ENCODE results near the gene INVS. TPM values are rescaled to one million over a fixed set of nuclear protein-coding genes. Genes with fewer than 3 reads are reported as not detected.

Gene INVS
- total and polyA plus RNA-seq, 5 donors = 3.0 to 10.1 (median 9.2) TPM

DNA sequence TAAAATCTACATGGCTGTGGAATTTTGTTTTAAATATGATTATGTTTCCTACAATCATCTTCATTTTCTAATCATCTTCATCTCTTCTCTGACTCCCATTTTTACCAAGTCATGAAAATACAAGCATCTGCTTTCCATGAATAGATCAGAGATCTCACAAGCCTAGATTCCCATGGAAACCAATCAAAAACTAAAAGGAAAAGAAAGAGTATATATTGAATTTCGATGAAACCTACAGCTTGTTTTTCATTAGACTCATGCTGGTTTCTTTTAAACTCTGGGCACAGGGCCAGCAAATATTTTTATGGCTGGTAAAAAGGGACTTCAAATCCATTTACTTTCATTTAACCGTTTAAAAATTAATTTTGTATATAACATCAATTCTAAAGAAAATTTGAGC lies 51.2 kb downstream of the INVS start:
- WGBS = 51% methylated on average over 2 of the region's 2 CpGs
- H3K4me1 ChIP-seq (ENCODE audit: control insufficient read depth, insufficient read depth, low read length) = no peaks in the 10 kb centered on the region
- intact Hi-C loops (cut with DNase I) = no loop called here
- no peak overlapping the region for H3K4me3 ChIP-seq (ENCODE audit: low read length)
- H3K27me3 ChIP-seq (ENCODE audit: control insufficient read depth, insufficient read depth) = no peaks in the 10 kb centered on the region
- H3K27ac ChIP-seq (ENCODE audit: low read length) = no peak overlapping the region
- DNase-seq = no peak
- ATAC-seq = no peak
- no peaks in the 10 kb centered on the region for H3K9me3 ChIP-seq (ENCODE audit: control insufficient read depth, low read length)

DNA sequence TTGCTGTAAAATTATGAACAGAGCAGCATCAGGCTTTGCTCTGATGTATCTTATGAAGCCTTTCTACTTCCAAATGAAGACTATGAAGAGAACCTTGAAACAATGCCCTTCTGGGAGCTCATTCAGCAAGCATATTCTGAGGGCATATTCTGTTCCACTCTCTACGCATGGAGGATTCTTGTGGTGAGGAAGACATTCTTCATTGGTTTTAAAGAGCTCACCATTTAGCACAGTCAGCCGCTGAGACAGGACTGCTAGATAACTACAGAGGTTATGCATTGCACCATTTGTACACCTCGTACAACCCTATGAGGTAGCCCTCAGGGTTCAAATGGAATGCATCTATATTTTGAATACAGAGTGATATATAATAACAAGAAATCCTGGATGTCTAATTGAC lies 61.0 kb downstream of the INVS start:
- Histone ChIP-seq H3K27me3 (ENCODE audit: control insufficient read depth, insufficient read depth) (no peaks in the 10 kb centered on the region), H3K4me1 (ENCODE audit: control insufficient read depth, insufficient read depth, low read length) (no peaks in the 10 kb centered on the region), H3K27ac (ENCODE audit: low read length) (no peak overlapping the region), H3K4me3 (ENCODE audit: low read length) (no peak overlapping the region), H3K9me3 (ENCODE audit: control insufficient read depth, low read length) (no peaks in the 10 kb centered on the region)
- DNase-seq (no peak), ATAC-seq (no peak)
- 98% methylated on average over 3 of the region's 3 CpGs for WGBS
- intact Hi-C loops (cut with DNase I) = no loop called here

DNA sequence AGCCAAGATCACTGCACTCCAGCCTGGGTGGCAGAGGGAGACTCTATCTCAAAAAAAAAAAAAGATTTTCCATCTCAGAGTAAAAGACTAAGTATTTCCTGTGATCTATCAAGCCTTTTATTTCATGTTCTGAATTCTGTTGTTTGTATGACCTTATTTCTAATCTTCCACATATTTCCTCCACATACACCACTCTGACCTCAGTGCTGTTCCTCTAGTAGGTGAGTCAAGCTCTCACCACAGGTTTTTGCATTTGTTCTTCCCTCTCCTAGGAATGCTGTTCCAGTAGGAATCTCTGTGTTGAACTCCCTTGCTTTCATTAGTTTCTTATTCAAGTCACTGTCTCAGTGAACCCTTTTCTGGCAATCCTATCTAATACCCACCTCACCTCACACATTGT lies 68.1 kb downstream of the INVS start:
- DNase-seq (no peak), ATAC-seq (no peak)
- Histone ChIP-seq H3K4me3 (ENCODE audit: low read length) (no peak overlapping the region), H3K9me3 (ENCODE audit: control insufficient read depth, low read length) (no peaks in the 10 kb centered on the region), H3K4me1 (ENCODE audit: control insufficient read depth, insufficient read depth, low read length) (no peaks in the 10 kb centered on the region), H3K27ac (ENCODE audit: low read length) (no peak overlapping the region), H3K27me3 (ENCODE audit: control insufficient read depth, insufficient read depth) (no peaks in the 10 kb centered on the region)
- intact Hi-C loops (cut with DNase I) = no loop called here

DNA sequence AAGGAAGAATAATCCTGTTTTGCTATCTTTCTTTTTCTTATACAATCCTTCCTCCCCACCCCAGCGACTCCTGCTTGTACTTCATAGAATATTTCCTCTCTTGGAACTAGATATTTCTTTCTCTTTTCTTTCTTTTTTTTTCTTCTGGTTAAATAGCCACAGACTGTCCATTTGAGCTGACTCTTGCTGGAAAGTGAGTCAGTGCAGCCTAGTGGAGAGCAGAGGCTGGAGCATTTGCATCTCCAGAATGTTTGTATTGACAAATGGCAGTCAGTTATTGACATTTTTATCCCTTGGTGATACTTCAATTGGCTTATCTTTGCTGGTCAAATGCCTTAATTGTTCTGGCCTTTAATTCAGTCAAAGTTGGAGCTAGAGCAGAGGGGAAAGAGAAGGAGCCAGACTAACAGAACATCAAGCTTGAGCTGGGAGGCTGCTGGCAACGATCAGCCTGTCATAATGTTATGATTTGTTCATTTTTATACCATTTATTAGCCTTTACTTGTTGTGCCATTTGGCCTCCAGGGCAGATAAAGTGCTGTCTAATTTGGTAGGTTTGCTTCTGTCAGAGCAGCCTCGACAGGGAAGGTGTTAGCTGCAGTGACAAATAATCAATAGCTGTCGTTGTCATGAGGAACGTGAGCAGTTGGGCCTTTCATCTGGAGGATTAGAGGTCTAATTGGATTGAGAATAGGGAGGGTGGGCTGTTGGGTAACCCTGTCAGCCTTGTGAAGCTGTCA lies 69.0 kb downstream of the INVS start:
- H3K9me3 ChIP-seq (ENCODE audit: control insufficient read depth, low read length) = no peaks in the 10 kb centered on the region
- no peaks in the 10 kb centered on the region for H3K27me3 ChIP-seq (ENCODE audit: control insufficient read depth, insufficient read depth)
- 61% methylated on average over 5 of the region's 5 CpGs for WGBS
- ATAC-seq (no peak), DNase-seq (no peak)
- no peak overlapping the region for H3K4me3 ChIP-seq (ENCODE audit: low read length)
- intact Hi-C loops (cut with DNase I) = no loop called here
- H3K4me1 ChIP-seq (ENCODE audit: control insufficient read depth, insufficient read depth, low read length) = no peaks in the 10 kb centered on the region
- H3K27ac ChIP-seq (ENCODE audit: low read length) = no peak overlapping the region

DNA sequence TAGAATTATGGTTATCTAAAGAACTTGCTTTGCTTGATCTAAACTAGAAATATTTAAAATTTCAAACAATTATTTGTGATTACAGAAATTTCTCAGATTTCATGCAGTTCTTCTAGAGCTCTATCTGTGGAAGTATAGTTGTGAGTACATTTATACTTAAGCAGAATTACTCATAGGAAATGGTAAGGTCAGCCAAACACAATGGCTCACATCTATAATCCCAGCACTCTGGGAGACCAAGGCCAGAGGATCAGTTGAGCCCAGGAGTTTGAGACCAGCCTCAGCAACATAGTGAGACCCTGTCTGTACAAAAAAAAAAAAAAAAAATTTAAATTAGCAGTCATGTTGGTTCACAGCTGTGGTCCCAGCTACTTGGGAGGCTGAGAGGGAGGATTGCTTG lies 71.0 kb downstream of the INVS start:
- DNase-seq (no peak), ATAC-seq (no peak)
- Histone ChIP-seq H3K9me3 (ENCODE audit: control insufficient read depth, low read length) (no peaks in the 10 kb centered on the region), H3K4me1 (ENCODE audit: control insufficient read depth, insufficient read depth, low read length) (no peaks in the 10 kb centered on the region), H3K27me3 (ENCODE audit: control insufficient read depth, insufficient read depth) (no peaks in the 10 kb centered on the region), H3K4me3 (ENCODE audit: low read length) (no peak overlapping the region), H3K27ac (ENCODE audit: low read length) (no peak overlapping the region)
- intact Hi-C loops (cut with DNase I) = no loop called here

DNA sequence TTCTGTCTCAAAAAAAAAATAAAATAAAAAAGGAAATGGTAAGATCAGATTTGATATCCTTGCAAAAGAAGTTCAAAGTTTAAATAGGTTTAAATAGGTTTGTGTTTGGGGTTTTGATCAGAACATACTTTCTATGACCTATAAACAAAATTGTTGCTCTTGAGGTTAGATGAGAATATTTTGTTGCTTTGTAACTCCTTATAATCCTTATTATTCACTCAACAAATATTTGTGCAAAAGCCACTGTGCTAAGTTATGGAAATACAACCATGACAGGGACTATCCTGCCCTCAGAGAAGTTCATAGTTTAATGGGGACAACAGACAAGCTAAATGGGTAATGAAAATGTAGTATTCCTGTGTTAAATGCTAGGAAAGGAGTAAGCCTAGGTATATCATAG lies 71.5 kb downstream of the INVS start:
- Histone ChIP-seq H3K27ac (ENCODE audit: low read length) (no peak overlapping the region), H3K4me3 (ENCODE audit: low read length) (no peak overlapping the region), H3K27me3 (ENCODE audit: control insufficient read depth, insufficient read depth) (no peaks in the 10 kb centered on the region), H3K4me1 (ENCODE audit: control insufficient read depth, insufficient read depth, low read length) (no peaks in the 10 kb centered on the region), H3K9me3 (ENCODE audit: control insufficient read depth, low read length) (no peaks in the 10 kb centered on the region)
- intact Hi-C loops (cut with DNase I) = no loop called here
- DNase-seq (no peak), ATAC-seq (no peak)

DNA sequence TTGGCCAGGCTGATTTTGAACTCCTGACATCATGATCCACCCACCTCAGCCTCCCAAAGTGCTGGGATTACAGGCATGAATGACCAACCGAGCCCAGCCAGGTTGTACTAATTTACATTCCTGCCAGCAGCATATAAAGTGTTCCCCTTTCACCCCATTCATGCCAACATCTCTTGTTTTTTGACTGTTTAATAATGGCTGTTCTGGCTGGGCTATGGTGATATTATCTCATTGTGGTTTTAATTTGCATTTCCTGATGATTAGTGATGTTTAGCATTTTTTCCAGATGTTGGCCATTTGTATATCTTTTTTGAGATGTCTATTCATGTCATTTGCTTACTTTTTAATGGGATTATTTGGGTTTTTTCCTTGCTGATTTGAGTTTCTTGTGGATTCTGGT lies 87.3 kb downstream of the INVS start:
- Histone ChIP-seq H3K9me3 (ENCODE audit: control insufficient read depth, low read length) (peaks cover 2% of the 10 kb centered on the region), H3K4me1 (ENCODE audit: control insufficient read depth, insufficient read depth, low read length) (no peaks in the 10 kb centered on the region), H3K27me3 (ENCODE audit: control insufficient read depth, insufficient read depth) (no peaks in the 10 kb centered on the region), H3K4me3 (ENCODE audit: low read length) (no peak overlapping the region), H3K27ac (ENCODE audit: low read length) (no peak overlapping the region)
- WGBS = 83% methylated on average over 1 of the region's 1 CpG
- intact Hi-C loops (cut with DNase I) = no loop called here
- ATAC-seq (no peak), DNase-seq (no peak)

DNA sequence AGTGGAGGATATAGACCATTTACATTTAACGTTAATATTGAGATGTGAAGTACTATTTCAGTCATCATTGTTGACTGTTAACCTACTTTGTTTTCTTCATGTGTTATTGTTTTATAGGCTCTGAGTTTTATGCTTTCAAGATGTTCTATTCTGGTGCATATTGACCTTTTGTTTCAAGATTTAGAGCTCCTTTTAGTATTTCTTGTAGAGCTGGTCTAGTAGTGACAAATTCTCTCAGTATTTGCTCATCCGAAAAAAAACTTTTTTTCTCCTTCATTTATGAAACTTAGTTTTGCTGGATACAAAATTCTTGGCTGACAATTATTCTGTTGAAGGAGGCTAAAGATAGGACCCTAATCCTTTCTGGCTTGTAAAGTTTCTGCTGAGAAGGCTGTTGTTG lies 91.3 kb downstream of the INVS start:
- Histone ChIP-seq H3K4me3 (ENCODE audit: low read length) (no peak overlapping the region), H3K27ac (ENCODE audit: low read length) (no peak overlapping the region), H3K27me3 (ENCODE audit: control insufficient read depth, insufficient read depth) (no peaks in the 10 kb centered on the region), H3K4me1 (ENCODE audit: control insufficient read depth, insufficient read depth, low read length) (no peaks in the 10 kb centered on the region), H3K9me3 (ENCODE audit: control insufficient read depth, low read length) (peaks cover 2% of the 10 kb centered on the region)
- no peak for DNase-seq
- intact Hi-C loops (cut with DNase I) = no loop called here
- ATAC-seq = no peak
- WGBS = 97% methylated on average over 2 of the region's 2 CpGs

DNA sequence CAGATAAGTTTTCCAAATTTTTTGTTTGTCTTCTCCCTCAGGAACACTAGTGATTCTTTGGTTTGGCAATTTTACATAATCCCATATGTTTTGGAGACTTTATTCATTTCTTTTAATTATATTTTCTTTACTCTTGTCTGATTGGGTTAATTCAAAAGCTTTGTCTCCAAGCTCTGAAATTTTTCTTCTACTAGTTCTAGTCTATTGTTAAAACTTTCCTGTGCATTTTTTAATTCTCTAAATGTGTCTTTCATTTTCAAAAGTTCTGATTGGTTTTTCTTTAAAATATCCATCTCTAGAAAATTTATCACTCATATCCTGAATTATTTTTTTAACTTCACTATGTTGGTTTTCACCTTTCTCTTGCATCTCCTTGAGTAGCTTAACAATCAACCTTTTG lies 92.2 kb downstream of the INVS start:
- no peak for ATAC-seq
- no peak overlapping the region for H3K27ac ChIP-seq (ENCODE audit: low read length)
- H3K4me1 ChIP-seq (ENCODE audit: control insufficient read depth, insufficient read depth, low read length) = no peaks in the 10 kb centered on the region
- DNase-seq = no peak
- no peak overlapping the region for H3K4me3 ChIP-seq (ENCODE audit: low read length)
- H3K27me3 ChIP-seq (ENCODE audit: control insufficient read depth, insufficient read depth) = no peaks in the 10 kb centered on the region
- peaks cover 2% of the 10 kb centered on the region for H3K9me3 ChIP-seq (ENCODE audit: control insufficient read depth, low read length)
- intact Hi-C loops (cut with DNase I) = no loop called here

DNA sequence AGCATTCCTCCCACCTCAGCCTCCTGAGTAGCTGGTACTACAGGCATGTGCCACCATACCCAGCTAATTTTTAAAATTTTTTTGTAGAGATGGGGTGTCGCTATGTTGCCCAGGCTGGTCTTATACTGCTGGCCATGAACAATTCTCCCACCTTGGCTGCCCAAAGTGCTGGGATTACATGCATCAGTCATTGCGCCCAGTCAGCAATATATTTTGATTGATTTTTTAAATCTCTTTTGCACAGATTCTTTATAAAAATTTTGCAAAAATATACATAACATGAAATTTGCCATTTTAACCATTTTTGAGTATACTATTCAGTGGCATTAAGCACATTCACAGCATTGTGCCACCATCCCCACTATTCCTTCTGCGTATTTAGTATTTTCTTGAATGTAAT lies 94.0 kb downstream of the INVS start:
- H3K27me3 ChIP-seq (ENCODE audit: control insufficient read depth, insufficient read depth) = no peaks in the 10 kb centered on the region
- H3K4me1 ChIP-seq (ENCODE audit: control insufficient read depth, insufficient read depth, low read length) = no peaks in the 10 kb centered on the region
- intact Hi-C loops (cut with DNase I) = no loop called here
- peaks cover 2% of the 10 kb centered on the region for H3K9me3 ChIP-seq (ENCODE audit: control insufficient read depth, low read length)
- H3K4me3 ChIP-seq (ENCODE audit: low read length) = no peak overlapping the region
- DNase-seq (no peak), ATAC-seq (no peak)
- WGBS = 100% methylated on average over 3 of the region's 3 CpGs
- H3K27ac ChIP-seq (ENCODE audit: low read length) = no peak overlapping the region

DNA sequence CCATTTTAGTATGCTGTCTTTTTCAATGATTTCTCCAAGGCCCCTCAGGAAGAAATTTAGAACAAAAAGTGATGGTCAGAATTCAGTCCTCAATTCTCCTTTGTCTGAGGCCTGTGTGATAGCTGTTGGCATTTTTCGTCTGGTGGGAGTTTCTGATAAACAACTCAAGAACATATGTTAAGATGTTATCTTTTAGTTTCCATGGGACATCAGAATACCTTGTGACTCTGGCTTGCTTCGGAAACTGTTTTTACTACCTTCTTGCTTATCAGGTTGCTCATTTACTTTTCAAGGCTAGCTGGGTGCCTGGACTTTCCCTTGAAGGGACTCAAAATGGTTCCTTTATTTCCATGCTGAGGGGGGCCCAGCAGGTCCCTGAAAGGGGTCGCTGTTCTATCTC lies 97.2 kb downstream of the INVS start:
- Histone ChIP-seq H3K9me3 (ENCODE audit: control insufficient read depth, low read length) (no peaks in the 10 kb centered on the region), H3K27me3 (ENCODE audit: control insufficient read depth, insufficient read depth) (no peaks in the 10 kb centered on the region), H3K4me3 (ENCODE audit: low read length) (no peak overlapping the region), H3K27ac (ENCODE audit: low read length) (no peak overlapping the region), H3K4me1 (ENCODE audit: control insufficient read depth, insufficient read depth, low read length) (no peaks in the 10 kb centered on the region)
- ATAC-seq (no peak), DNase-seq (no peak)
- 78% methylated on average over 3 of the region's 3 CpGs for WGBS
- intact Hi-C loops (cut with DNase I) = no loop called here

DNA sequence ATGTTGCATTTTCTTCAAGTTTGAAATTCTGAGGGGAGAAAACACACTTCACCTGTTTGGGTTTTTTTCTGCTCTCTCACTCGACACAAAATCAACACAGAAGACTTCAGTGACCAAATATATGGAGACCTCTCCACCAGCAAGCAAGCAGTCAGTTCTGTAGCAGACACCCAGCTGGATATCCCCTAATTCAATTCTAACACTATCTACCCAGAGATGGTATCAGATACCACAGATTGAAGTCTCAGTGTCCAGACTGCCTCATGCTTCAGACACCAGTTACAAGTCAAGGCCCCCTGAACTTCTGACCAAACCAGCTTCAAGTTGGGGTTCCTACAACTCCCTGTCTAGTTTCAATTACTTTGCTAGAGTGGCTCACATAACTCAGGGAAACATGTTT lies 97.8 kb downstream of the INVS start:
- intact Hi-C loops (cut with DNase I) = no loop called here
- Histone ChIP-seq H3K4me1 (ENCODE audit: control insufficient read depth, insufficient read depth, low read length) (no peaks in the 10 kb centered on the region), H3K27ac (ENCODE audit: low read length) (no peak overlapping the region), H3K9me3 (ENCODE audit: control insufficient read depth, low read length) (no peaks in the 10 kb centered on the region), H3K4me3 (ENCODE audit: low read length) (no peak overlapping the region), H3K27me3 (ENCODE audit: control insufficient read depth, insufficient read depth) (no peaks in the 10 kb centered on the region)
- no peak for ATAC-seq
- DNase-seq = no peak
- 79% methylated on average over 1 of the region's 1 CpG for WGBS
